ENCODE data around the gene PPP6R3.

DNA sequence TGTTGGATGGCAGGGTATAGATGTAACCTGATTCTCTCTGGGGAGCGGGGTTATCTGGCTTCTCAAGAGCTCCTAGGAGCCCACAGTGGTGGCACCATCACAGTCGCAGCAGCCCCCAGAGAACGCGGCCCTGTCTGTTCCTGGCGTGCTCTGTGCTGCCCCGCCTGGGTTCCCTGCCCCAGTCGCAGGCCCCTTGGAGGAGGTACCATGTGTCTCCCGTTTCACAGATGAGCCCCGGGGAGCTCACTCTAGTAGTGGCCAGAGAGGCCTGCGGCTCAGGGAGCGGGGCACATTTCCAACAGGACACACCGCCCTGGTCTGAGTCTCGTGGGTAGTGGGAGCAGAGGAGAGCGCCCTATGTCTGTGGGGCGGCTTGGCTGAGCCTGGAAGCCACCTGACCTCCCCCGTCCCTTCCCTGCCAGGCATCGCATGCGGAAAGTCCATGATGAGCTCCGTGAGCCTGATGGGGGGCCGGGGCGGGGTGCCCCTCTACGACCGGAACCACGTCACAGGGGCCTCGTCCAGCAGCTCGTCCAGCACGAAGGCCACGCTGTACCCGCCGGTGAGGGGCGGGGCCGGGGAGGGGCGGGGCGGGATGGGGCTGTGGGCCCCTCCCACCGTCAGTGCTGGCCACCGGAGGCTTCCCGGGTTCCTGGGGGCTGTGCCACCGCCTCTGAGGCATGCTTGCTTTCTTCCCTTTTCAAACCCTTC, 21.0 kb upstream of the PPP6R3 start:
- TF ChIP-seq, protein P1, sequence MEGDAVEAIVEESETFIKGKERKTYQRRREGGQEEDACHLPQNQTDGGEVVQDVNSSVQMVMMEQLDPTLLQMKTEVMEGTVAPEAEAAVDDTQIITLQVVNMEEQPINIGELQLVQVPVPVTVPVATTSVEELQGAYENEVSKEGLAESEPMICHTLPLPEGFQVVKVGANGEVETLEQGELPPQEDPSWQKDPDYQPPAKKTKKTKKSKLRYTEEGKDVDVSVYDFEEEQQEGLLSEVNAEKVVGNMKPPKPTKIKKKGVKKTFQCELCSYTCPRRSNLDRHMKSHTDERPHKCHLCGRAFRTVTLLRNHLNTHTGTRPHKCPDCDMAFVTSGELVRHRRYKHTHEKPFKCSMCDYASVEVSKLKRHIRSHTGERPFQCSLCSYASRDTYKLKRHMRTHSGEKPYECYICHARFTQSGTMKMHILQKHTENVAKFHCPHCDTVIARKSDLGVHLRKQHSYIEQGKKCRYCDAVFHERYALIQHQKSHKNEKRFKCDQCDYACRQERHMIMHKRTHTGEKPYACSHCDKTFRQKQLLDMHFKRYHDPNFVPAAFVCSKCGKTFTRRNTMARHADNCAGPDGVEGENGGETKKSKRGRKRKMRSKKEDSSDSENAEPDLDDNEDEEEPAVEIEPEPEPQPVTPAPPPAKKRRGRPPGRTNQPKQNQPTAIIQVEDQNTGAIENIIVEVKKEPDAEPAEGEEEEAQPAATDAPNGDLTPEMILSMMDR (optimal IDR thresholded peaks at IDR 0.05 in 1 of 3, IDR thresholded peaks at IDR 0.05 in 1 of 3, conservative IDR thresholded peaks at IDR 0.05 in 1 of 3; ENCODE audit: extremely low read depth in 1 of 3, insufficient read depth in 2 of 3, low read length in 3 of 3) = no peak
- no peak for TF ChIP-seq EZH2 (IDR thresholded peaks at IDR 0.05; ENCODE audit: low read length)
